Upper lobe of left lung (tissue), 4 donors: ENCODE data around the gene RBBP5.
A peak's percentile ranks its signal among the peaks of the same experiment; 100 is the strongest.

Source experiments
- CTCF ChIP-seq, 6 experiments: fragments of 450-650 bp in 4 of 6; fragments of 200-600 bp in 2 of 6; sonication (generic) in 2 of 6; IDR thresholded peaks; one replicate each; pipeline ENCODE4 v1.5.1; 2016 to 2019; ENCODE audit warnings: antibody characterized with exemption in 6 of 6
- EP300 ChIP-seq, 4 donors: sonication (generic); formaldehyde crosslinking; IDR thresholded peaks; one replicate each; pipeline ENCODE4 v1.5.1; 2017; ENCODE audit warnings: antibody characterized with exemption in 4 of 4, control low read depth in 2 of 4

- TF ChIP-seq CTCF (IDR thresholded peaks at IDR 0.05) (peak; percentile 55 to 80 (median 70)), EP300 (IDR thresholded peaks at IDR 0.05) (no peak)
Measured at GRCh38 chr1:205061665-205062069, 60.1 kb downstream of the RBBP5 start.
